Gastrocnemius medialis (tissue), 4 donors: ENCODE data around the gene KCNQ5. TPM values are rescaled to one million over a fixed set of nuclear protein-coding genes. Genes with fewer than 3 reads are reported as not detected.
"Not testable (repeated sequence)": the region's sequence is repeated elsewhere in the genome, so short reads cannot be mapped to it uniquely, and the experiment has no call there.

Experiments
- ATAC-seq, 2 donors: fragments of 150-250 bp; one replicate each; pipeline ENCODE4 v1.9.1; 2016
- DNase-seq, 2 donors: peaks; one replicate each; pipeline ENCODE4 v3.0.0-alpha.2; 2019
- H3K27ac ChIP-seq, 4 donors: fragments of 200-600 bp; sonication (generic); 1 replicate in 1 of 4; 2 replicates in 3 of 4; pipeline ENCODE4 v1.5.1; 2016 to 2018; ENCODE audit warnings: mild to moderate bottlenecking in 2 of 4, moderate library complexity in 1 of 4
- H3K27me3 ChIP-seq, 3 donors: fragments of 200-600 bp; sonication (generic) in 2 of 3; 1 replicate in 1 of 3; 2 replicates in 2 of 3; pipeline versions ENCODE4 v1.5.1 to v1.6.0; 2016 to 2019; ENCODE audit warnings: mild to moderate bottlenecking in 1 of 3, moderate library complexity in 1 of 3
- H3K36me3 ChIP-seq, 2 donors: fragments of 200-600 bp; sonication (generic) in 1 of 2; one replicate each; pipeline ENCODE4 v1.5.1; 2017 to 2018
- H3K4me1 ChIP-seq, 2 donors: fragments of 200-600 bp; sonication (generic) in 1 of 2; one replicate each; pipeline ENCODE4 v1.5.1; 2016 to 2017; ENCODE audit warnings: mild to moderate bottlenecking in 2 of 2
- H3K4me3 ChIP-seq, 4 donors: fragments of 200-600 bp; sonication (generic) in 3 of 4; 1 replicate in 1 of 4; 2 replicates in 3 of 4; pipeline ENCODE4 v1.5.1; 2016 to 2019; ENCODE audit warnings: mild to moderate bottlenecking in 2 of 4
- H3K9me3 ChIP-seq, 3 donors: fragments of 200-600 bp; sonication (generic) in 2 of 3; 1 replicate in 1 of 3; 2 replicates in 2 of 3; pipeline ENCODE4 v1.5.1; 2016 to 2019
- POLR2A ChIP-seq, 2 donors: fragments of 450-650 bp; IDR thresholded peaks; one replicate each; pipeline ENCODE4 v1.6.1; 2017; ENCODE audit warnings: antibody characterized with exemption in 2 of 2, mild to moderate bottlenecking in 2 of 2, moderate library complexity in 2 of 2
- in situ Hi-C, 4 donors: fragments of 200-750 bp; cut with MboI; loops; one replicate each; pipeline versions ENCODE4 v1.15.0 to v1.8.0; 2017; ENCODE audit warnings: low sequenced_read_pairs in 4 of 4
- intact Hi-C: fragments of 100-400 bp; cut with DNase I; formaldehyde crosslinking; loops from one replicate; pipeline ENCODE4 v1.15.1; 2023; ENCODE audit warnings: low total_unique reads
- total RNA-seq, 4 donors: library from RNA; depleted of rRNA; stranded (reverse); fragments of >200 nt; gene quantifications; one replicate each; pipeline versions ENCODE4 v1.1.0 to v1.2.3, GENCODE V29; 2016
- TF ChIP-seq, protein P1 (sequence below), 5 experiments: fragments of 450-650 bp in 3 of 5; fragments of 200-600 bp in 2 of 5; sonication (generic) in 2 of 5; IDR thresholded peaks in 4 of 5; conservative IDR thresholded peaks in 1 of 5; 1 replicate in 4 of 5; 2 replicates in 1 of 5; pipeline ENCODE4 v1.5.1; 2016 to 2019; ENCODE audit warnings: antibody characterized with exemption in 5 of 5, mild to moderate bottlenecking in 3 of 5, moderate library complexity in 3 of 5

The KCNQ5 gene
- total RNA-seq = 10 to 100 TPM in 3 of 4 donors, 1 to 10 TPM in 1; 5.3 to 19.3 (median 15.1) TPM

GRCh38 chr6:72621291-72622093 lies at the start of gene KCNQ5:
TSS of gene KCNQ5 (plus strand) at chr6:72622064.
- no peaks in the 10 kb centered on the region for H3K9me3 ChIP-seq
- peak; percentile 37 for ATAC-seq
- peak within 1 kb of the TSS; percentile 66 to 83 (median 76) for H3K4me3 ChIP-seq
- no peaks in the 10 kb centered on the region for H3K27me3 ChIP-seq
- intact Hi-C loops (loop anchor here (1.0 to 10.0 kb wide), 6 partner anchors 166 to 561 kb away; no protein-coding TSS in a partner anchor), in situ Hi-C loops (loop anchor here in 1 of 4 donors (25.0 kb wide), 1 partner anchor 209 kb away; no protein-coding TSS in a partner anchor)
- no peaks in the 10 kb centered on the region for H3K36me3 ChIP-seq
- peaks cover 13 to 38% of the 10 kb centered on the region in 2 donors for H3K4me1 ChIP-seq
- DNase-seq = peak in 1 of 2 donors; percentile 37
- TF ChIP-seq, protein P1, sequence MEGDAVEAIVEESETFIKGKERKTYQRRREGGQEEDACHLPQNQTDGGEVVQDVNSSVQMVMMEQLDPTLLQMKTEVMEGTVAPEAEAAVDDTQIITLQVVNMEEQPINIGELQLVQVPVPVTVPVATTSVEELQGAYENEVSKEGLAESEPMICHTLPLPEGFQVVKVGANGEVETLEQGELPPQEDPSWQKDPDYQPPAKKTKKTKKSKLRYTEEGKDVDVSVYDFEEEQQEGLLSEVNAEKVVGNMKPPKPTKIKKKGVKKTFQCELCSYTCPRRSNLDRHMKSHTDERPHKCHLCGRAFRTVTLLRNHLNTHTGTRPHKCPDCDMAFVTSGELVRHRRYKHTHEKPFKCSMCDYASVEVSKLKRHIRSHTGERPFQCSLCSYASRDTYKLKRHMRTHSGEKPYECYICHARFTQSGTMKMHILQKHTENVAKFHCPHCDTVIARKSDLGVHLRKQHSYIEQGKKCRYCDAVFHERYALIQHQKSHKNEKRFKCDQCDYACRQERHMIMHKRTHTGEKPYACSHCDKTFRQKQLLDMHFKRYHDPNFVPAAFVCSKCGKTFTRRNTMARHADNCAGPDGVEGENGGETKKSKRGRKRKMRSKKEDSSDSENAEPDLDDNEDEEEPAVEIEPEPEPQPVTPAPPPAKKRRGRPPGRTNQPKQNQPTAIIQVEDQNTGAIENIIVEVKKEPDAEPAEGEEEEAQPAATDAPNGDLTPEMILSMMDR (IDR thresholded peaks at IDR 0.05 in 4 of 5, conservative IDR thresholded peaks at IDR 0.05 in 1 of 5) = no peak
- no peak for TF ChIP-seq POLR2A (IDR thresholded peaks at IDR 0.05)
- H3K27ac ChIP-seq = peak within 1 kb of the TSS; percentile 64 to 82 (median 80)

GRCh38 chr6:72579865-72580264 lies 42.0 kb upstream of the KCNQ5 start:
- Histone ChIP-seq H3K4me3 (no peak overlapping the region), H3K9me3 (no peaks in the 10 kb centered on the region), H3K36me3 (no peaks in the 10 kb centered on the region), H3K27me3 (no peaks in the 10 kb centered on the region), H3K27ac (no peak overlapping the region), H3K4me1 (no peaks in the 10 kb centered on the region)
- TF ChIP-seq POLR2A (IDR thresholded peaks at IDR 0.05) = no peak
- TF ChIP-seq, protein P1 (IDR thresholded peaks at IDR 0.05 in 4 of 5, conservative IDR thresholded peaks at IDR 0.05 in 1 of 5) = no peak
- ATAC-seq (no peak), DNase-seq (no peak)
- intact Hi-C loops = no loop called here
- in situ Hi-C loops = no loop called here

DNA sequence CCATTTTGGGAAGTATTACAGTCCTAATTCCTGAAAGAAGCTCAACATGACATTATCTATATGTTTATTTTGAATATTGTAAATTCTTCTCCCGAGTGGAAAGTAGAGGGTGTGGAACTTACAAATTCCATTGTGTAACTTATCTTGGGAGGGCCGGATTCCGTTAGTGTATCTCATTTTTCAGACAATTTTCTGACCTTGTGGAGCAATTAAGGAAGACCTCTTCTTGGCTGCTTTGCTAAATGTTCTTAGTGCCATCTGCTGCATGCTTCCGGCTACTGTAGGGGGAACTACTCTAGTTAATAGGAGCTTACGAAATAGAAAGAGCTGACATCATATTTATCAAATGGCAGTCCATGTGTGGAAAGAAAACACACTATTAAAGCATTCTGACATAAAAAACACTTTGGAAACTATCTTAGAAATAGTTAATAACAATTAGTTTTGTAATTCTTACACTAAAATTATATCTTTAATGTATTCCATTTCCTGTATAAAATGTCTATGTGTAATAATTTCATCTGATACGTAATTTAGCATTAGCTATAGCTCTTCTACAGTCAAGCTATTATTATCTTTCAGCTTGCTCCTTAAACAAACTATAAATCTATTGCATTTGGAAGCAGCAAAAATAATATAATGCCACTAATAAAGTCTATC lies 41.5 kb upstream of the KCNQ5 start:
- Histone ChIP-seq H3K4me3 (no peak overlapping the region), H3K36me3 (no peaks in the 10 kb centered on the region), H3K4me1 (no peaks in the 10 kb centered on the region), H3K9me3 (no peaks in the 10 kb centered on the region), H3K27ac (no peak overlapping the region), H3K27me3 (no peaks in the 10 kb centered on the region)
- in situ Hi-C loops = no loop called here
- ATAC-seq (no peak), DNase-seq (no peak)
- intact Hi-C loops = no loop called here
- TF ChIP-seq, protein P1 (IDR thresholded peaks at IDR 0.05 in 4 of 5, conservative IDR thresholded peaks at IDR 0.05 in 1 of 5) = no peak
- TF ChIP-seq POLR2A (IDR thresholded peaks at IDR 0.05) = no peak

- in situ Hi-C loops, H3K9me3 ChIP-seq, intact Hi-C loops, H3K27me3 ChIP-seq, H3K27ac ChIP-seq, ATAC-seq, DNase-seq, H3K4me1 ChIP-seq, H3K36me3 ChIP-seq, H3K4me3 ChIP-seq: not testable (repeated sequence)
Observed at GRCh38 chr6:72580950-72581349, 40.9 kb upstream of the KCNQ5 start.

DNA sequence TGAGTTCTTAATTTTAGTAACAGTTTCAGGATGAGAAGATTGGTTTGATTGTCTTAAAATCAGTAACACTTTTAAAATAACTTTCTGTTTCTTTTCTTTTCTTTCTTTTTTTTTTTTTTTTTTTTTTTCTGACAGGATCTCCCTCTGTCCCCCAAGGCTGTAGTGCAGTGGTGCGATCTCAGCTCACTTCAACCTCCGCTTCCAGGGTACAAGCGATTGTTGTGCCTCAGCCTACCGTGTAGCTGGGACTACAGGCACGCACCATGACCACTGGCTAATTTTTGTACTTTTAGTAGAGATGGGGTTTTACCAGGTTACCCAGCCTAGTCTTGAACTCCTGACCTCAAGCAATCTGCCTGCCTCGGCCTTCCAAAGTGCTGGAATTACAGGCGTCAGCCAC lies 33.7 kb upstream of the KCNQ5 start:
- ATAC-seq (no peak), DNase-seq (no peak)
- Histone ChIP-seq H3K27ac (no peak overlapping the region), H3K36me3 (no peaks in the 10 kb centered on the region), H3K4me1 (no peaks in the 10 kb centered on the region), H3K9me3 (no peaks in the 10 kb centered on the region), H3K4me3 (no peak overlapping the region), H3K27me3 (no peaks in the 10 kb centered on the region)
- TF ChIP-seq, protein P1 (IDR thresholded peaks at IDR 0.05 in 4 of 5, conservative IDR thresholded peaks at IDR 0.05 in 1 of 5) = no peak
- TF ChIP-seq POLR2A (IDR thresholded peaks at IDR 0.05) = no peak
- intact Hi-C loops = no loop called here
- in situ Hi-C loops = no loop called here
